GM12864 (cell line): Measurements from ENCODE around the gene C9orf78.

ENCODE experiments used
- DNase-seq: peaks from one replicate; pipeline ENCODE4 v3.0.0-alpha.2; 2011; ENCODE audit warnings: low read depth
- H3K4me3 ChIP-seq: 2 replicates; pipeline ENCODE4 v1.5.1; 2011; ENCODE audit warnings: mild to moderate bottlenecking, low read depth, low read length, control low read depth
- TF ChIP-seq, protein P1 (sequence below): IDR thresholded peaks from 2 replicates; pipeline ENCODE4 v1.5.1; 2011; ENCODE audit warnings: low read depth, mild to moderate bottlenecking, moderate library complexity, low read length, control low read depth, inconsistent platforms; ENCODE audit errors: missing control alignments

C9orf78 gene

DNA sequence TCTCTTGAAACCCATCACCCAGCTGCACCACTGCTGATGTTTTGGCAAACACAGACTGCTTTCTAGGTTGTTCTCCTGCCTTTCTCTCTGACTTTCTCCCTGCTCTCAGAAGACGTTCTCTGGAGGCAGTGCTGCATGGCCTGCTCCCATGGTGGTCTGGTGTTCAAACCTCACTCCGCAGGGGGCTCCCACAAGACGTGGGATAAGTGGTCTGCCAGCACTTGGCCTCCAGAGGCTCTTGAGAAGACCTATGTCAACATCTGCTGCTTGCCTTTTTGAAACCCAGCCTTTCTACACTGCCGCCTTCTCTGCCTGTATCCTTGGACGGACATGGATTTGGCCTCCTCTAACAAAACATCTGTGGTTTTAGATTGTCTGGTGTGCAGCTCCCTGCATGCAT lies 16.7 kb upstream of the C9orf78 start:
- TF ChIP-seq, protein P1, sequence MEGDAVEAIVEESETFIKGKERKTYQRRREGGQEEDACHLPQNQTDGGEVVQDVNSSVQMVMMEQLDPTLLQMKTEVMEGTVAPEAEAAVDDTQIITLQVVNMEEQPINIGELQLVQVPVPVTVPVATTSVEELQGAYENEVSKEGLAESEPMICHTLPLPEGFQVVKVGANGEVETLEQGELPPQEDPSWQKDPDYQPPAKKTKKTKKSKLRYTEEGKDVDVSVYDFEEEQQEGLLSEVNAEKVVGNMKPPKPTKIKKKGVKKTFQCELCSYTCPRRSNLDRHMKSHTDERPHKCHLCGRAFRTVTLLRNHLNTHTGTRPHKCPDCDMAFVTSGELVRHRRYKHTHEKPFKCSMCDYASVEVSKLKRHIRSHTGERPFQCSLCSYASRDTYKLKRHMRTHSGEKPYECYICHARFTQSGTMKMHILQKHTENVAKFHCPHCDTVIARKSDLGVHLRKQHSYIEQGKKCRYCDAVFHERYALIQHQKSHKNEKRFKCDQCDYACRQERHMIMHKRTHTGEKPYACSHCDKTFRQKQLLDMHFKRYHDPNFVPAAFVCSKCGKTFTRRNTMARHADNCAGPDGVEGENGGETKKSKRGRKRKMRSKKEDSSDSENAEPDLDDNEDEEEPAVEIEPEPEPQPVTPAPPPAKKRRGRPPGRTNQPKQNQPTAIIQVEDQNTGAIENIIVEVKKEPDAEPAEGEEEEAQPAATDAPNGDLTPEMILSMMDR, result no peak
- no peak for DNase-seq
- no peak overlapping the region for H3K4me3 ChIP-seq

DNA sequence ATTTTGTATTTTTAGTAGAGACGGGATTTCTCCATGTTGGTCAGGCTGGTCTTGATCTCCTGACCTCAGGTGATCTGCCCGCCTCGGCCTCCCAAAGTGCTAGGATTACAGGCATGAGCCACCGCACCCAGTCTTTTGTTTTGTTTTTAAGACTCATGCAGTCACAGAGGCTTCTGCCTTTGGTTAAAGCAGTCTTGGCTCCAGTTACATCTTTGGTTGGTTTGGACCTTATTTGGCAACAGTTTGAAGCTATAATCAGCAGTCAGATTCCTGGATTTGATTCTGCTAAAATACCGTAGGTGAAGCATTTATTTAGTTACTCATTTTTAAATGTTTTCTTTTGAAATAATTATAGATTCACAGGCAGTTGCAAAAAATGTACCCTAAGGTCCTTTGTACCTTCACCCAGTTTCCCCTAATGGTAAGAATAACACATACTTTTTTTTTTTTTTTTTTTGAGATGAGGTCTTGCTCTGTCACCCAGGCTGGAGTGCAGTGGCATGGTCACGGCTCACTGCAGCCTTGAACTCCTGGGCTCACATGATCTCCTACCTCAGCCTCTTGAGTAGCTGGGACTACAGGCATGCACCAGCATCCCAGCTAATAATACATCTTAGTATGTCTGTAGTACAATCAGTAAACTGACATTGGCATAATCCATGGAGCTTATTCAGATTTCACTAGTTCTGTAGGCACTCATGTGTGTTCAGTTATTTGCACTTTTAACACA lies 15.9 kb upstream of the C9orf78 start:
- DNase-seq, result no peak
- TF ChIP-seq, protein P1, result no peak
- H3K4me3 ChIP-seq, result no peak overlapping the region

DNA sequence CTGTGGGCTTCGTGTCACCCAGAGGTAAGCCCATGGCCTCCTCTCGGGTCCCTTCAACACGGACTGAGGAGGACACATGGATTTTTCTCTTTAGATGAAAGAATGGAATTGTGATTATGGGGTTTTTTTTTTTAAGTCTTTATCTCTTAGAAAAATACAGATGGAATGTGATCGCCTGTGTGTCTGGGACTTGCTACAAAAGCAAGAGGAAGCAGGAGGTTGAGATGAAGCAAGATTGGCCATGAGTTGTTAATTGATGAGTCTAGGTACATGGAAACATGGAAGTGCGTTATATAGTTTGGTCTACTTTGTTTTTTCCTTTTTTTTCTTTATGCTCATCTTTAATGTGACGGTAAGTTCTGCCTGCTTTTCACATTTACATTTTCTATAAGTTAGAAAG lies 14.8 kb upstream of the C9orf78 start:
- TF ChIP-seq, protein P1, result no peak
- no peak overlapping the region for H3K4me3 ChIP-seq
- DNase-seq, result no peak

DNA sequence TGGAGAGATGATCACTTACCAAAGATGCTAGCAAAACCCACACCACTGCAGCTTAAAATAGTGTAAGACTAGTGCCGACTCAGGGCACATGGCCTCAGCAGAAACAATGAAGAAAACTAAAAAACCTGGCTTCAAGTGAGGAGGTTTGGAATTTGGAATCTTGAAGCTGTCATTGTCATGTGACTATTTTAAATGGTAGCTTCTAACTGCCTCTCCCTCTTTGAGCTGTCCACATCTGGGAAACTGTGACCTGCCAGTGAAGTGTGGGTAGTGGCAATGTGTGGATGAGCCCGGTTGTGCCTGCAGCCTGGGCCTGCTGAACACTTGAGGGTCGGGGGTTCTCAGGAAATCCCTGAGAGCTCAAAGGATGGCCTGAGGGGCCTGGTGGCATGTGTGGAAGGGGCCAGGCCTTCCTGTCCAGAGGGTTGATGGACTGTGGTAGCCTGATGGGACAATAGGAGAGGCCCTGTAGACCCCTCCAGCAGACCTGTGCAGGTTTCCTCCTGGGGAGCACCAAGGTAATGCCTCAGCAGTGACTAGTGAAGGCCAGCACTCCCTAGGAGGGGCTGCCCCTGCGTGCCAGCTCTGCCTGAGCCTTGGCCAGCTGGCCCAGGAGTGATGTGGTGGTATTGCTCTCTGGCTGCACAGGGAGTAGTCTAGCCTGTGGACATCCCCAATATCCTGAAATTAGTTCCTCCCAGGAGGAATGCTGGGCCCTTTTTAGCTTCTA lies 13.8 kb upstream of the C9orf78 start:
- DNase-seq, result no peak
- TF ChIP-seq, protein P1, result no peak
- H3K4me3 ChIP-seq, result no peak overlapping the region

DNA sequence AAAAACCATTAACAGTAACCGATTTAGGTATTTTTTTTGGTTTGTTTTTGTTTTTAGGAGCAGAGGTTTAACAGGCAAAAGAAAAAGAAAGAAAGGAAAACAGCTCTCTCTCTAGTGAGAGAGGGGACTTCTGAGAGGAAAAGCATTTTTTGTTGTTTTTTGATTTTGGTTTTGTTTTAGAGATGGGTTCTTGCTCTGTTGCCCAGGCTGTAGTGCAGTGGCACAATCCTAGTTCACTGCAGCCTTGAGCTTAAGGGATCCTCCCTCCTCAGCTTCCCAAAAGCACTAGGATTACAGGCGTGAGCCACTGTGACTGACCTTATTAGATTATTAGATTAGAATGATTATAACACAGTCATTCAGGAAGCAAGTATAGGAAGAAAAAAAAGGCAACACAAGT lies 10.3 kb upstream of the C9orf78 start:
- H3K4me3 ChIP-seq, result no peak overlapping the region
- DNase-seq, result no peak
- TF ChIP-seq, protein P1, result no peak

DNA sequence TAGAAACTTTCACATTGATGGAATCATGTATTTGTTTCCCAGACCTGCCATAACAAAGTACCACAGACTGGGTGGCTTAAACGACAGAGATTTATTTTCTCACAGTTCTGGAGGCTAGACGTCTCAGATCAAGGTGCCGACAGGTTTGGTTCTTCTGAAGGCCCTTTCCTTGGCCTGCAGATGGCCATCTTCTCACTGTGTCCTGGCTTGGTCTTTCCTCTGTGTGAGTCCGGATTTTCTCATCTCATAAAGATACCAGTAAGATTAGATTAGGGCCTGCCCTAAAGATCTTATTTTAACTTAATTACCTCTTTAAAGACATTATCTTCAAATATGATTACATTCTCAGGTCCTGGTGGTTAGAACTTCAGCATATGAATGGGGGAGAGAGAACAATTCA lies 6.0 kb upstream of the C9orf78 start:
- TF ChIP-seq, protein P1, result no peak
- H3K4me3 ChIP-seq, result no peak overlapping the region
- DNase-seq, result no peak
